GM21515 (cell line): ENCODE results near the gene OTULINL.

Experiments used
- ATAC-seq: cut with Tn5 transposase; IDR thresholded peaks from one replicate; pipeline ENCODE4 v1.9.1; 2021; ENCODE audit not compliant: unreplicated experiment

The OTULINL gene

GRCh38 chr5:14598225-14598624 lies 16.6 kb downstream of the OTULINL start:
- peak; percentile 36 for ATAC-seq

- no peak for ATAC-seq
These were observed 18.0 kb downstream of the OTULINL start for GRCh38 chr5:14599476-14600127.

GRCh38 chr5:14600846-14601245 lies 19.3 kb downstream of the OTULINL start:
- no peak for ATAC-seq

- ATAC-seq: no peak
These were observed 21.5 kb downstream of the OTULINL start for GRCh38 chr5:14603141-14603540.

DNA sequence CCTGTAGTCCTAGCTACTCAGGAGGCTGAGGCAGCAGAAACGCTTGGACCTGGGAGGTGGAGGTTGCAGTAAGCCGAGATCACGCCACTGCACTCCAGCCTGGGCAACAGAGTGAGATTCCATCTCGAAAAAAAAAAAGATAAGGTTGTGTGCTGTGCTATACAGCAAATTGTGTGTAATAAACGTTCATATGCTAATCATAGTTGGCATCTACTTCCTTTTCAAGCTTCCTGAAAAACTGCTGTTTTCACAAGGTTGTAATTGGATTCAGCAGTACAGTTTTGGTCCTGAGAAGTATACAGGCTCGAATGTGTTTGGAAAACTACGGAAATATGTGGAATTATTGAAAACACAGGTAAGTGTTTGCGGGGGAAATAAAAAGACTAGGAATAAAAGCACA lies 25.5 kb downstream of the OTULINL start:
- no peak for ATAC-seq

- no peak for ATAC-seq
These were observed 26.6 kb downstream of the OTULINL start for GRCh38 chr5:14608169-14608568.

- no peak for ATAC-seq
These were observed 30.1 kb downstream of the OTULINL start for GRCh38 chr5:14611737-14612136.

- ATAC-seq: no peak
These were observed 32.9 kb downstream of the OTULINL start for GRCh38 chr5:14614490-14614889.

GRCh38 chr5:14615365-14615764 lies 33.8 kb downstream of the OTULINL start:
- ATAC-seq: no peak

- no peak for ATAC-seq
These were observed 35.8 kb downstream of the OTULINL start for GRCh38 chr5:14617441-14617840.

- ATAC-seq: no peak
These were observed 45.7 kb downstream of the OTULINL start for GRCh38 chr5:14627270-14627669.

GRCh38 chr5:14628346-14628745 lies 46.8 kb downstream of the OTULINL start:
- no peak for ATAC-seq

- ATAC-seq: no peak
These were observed 49.1 kb downstream of the OTULINL start for GRCh38 chr5:14630671-14631070.

- no peak for ATAC-seq
These were observed 54.1 kb downstream of the OTULINL start for GRCh38 chr5:14635656-14636055.

DNA sequence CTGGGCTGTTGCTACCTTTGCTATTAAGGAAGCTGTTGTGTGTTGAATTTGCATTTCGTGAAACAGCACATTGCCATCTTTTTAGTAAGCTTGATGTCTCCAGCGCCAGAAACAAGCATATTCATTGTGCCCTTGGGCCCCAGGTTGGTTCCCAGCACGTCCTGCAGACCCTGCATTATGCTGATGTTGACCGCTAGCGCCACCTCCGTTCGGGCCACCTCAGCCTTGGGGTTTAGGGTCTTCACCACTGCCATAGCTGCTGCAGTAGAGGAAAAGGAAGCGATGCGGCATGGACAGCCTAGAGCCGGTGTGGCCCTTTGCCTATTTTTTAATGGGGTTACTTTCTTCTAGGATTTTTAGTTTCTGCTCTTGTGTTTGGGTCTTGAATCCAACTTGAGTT lies 59.2 kb downstream of the OTULINL start:
- no peak for ATAC-seq

GRCh38 chr5:14644623-14645237 lies 63.1 kb downstream of the OTULINL start:
- no peak for ATAC-seq

GRCh38 chr5:14650052-14650451 lies 68.5 kb downstream of the OTULINL start:
- no peak for ATAC-seq

- no peak for ATAC-seq
These were observed 73.7 kb downstream of the OTULINL start for GRCh38 chr5:14655146-14655741.

GRCh38 chr5:14656898-14657297 lies 75.3 kb downstream of the OTULINL start:
- no peak for ATAC-seq

DNA sequence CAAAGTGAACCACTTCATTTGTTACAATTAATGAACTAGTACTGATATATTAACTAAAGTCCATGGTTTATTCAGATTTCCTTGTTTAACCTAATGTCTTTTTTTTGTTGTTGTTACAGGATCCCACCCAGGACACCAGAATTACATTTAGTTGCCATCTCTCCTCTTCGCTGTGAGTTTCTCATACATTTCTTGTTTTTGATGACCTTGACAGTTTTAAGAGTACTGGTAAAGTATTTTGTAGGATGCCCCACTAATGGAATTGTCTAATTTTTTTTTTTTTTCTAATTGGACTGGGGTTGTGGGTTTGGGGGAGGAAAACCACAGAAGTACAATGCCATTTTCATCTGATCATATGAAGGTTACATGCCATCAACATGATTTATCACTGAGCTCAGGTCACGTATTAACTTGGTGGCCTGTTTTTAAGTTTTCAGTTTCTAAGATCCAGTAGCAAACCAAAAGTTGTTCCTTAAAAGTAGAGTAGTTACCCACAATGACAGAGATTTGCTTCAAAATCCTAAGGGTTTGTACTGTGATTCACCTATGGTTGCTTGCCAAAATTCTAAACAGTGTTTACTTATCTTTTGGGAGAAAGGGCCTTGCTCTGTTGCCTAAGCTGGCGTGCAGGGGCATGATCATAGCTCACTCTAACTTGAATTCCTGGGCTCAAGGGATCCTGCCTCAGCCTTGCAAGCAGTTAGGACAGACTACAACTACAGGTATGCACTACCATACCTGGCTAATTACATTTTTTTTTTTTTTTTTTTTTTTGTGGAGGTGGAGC lies 78.4 kb downstream of the OTULINL start:
- no peak for ATAC-seq

DNA sequence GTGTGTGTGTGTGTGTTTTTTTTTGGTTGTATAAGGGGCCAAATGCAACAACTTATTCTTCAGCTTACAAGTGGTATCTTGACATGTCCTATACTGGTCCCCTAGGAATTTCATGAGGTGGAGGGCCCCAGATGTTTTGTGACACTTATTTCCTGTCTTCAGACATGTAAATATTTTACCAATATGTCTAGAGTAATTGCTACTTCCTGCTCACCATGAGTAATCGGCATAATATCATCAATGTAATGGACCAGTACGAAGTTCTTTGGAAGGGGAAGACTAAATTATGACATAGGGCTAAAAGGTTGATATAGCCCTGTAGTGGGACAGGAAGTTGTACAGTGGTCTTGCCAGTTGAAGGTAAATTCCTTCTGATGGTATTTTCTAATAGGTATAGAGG lies 79.2 kb downstream of the OTULINL start:
- no peak for ATAC-seq
